HL-60 (cell line): ENCODE data around the gene RTN4R.

Source experiments
- DNase-seq, 2 experiments: peaks; one replicate each; pipeline ENCODE4 v3.0.0-alpha.2; 2010 to 2020; ENCODE audit warnings: low read depth in 1 of 2, low spot score in 1 of 2
- H3K27ac ChIP-seq: fragments of 250-450 bp; sonication (Bioruptor Pico); replicated peaks from 2 replicates; pipeline ENCODE4 v1.5.1; 2020; ENCODE audit warnings: mild to moderate bottlenecking, moderate library complexity
- H3K27me3 ChIP-seq: fragments of 250-450 bp; sonication (Bioruptor Pico); 2 replicates; pipeline ENCODE4 v1.5.1; 2021; ENCODE audit warnings: mild to moderate bottlenecking, moderate library complexity; ENCODE audit not compliant: insufficient read depth, poor library complexity, severe bottlenecking
- H3K4me3 ChIP-seq: replicated peaks from 2 replicates; pipeline ENCODE4 v1.5.1; 2011; ENCODE audit warnings: mild to moderate bottlenecking, control low read depth, low read length; ENCODE audit not compliant: insufficient read depth
- CTCF ChIP-seq: IDR thresholded peaks from one replicate; pipeline ENCODE4 v1.5.1; 2011; ENCODE audit warnings: low read length, control low read depth, inconsistent platforms; ENCODE audit not compliant: insufficient read depth
- GABPA ChIP-seq: IDR thresholded peaks from 2 replicates; pipeline ENCODE4 v1.6.1; 2012; ENCODE audit warnings: low read depth
- POLR2AphosphoS5 ChIP-seq: IDR thresholded peaks from 2 replicates; pipeline ENCODE4 v1.6.1; 2012; ENCODE audit warnings: low read depth
- REST ChIP-seq: IDR thresholded peaks from 2 replicates; pipeline ENCODE4 v1.6.1; 2012; ENCODE audit warnings: low read depth; ENCODE audit not compliant: insufficient replicate concordance
- SPI1 ChIP-seq: IDR thresholded peaks from 2 replicates; pipeline ENCODE4 v1.6.1; 2012; ENCODE audit warnings: low read depth, mild to moderate bottlenecking, borderline replicate concordance

Gene RTN4R

GRCh38 chr22:20256551-20257211 is 11.4 kb downstream of the RTN4R start:
- H3K4me3 ChIP-seq, result no peak overlapping the region
- H3K27ac ChIP-seq, result no peak overlapping the region
- no peaks in the 10 kb centered on the region for H3K27me3 ChIP-seq
- no peak for TF ChIP-seq REST
- no peak for DNase-seq

- TF ChIP-seq SPI1, result no peak
- no peak for TF ChIP-seq POLR2AphosphoS5
- no peak for TF ChIP-seq GABPA
- no peak for TF ChIP-seq REST
- no peak for TF ChIP-seq CTCF
- no peak overlapping the region for H3K4me3 ChIP-seq
- H3K27ac ChIP-seq, result no peak overlapping the region
- DNase-seq, result no peak
- H3K27me3 ChIP-seq, result no peaks in the 10 kb centered on the region
Observed at GRCh38 chr22:20256027-20256426, 12.1 kb downstream of the RTN4R start.

- no peak for DNase-seq
- TF ChIP-seq GABPA, result no peak
- no peak for TF ChIP-seq REST
- TF ChIP-seq SPI1, result no peak
- TF ChIP-seq POLR2AphosphoS5, result no peak
- TF ChIP-seq CTCF, result no peak
- H3K27ac ChIP-seq, result peak overlapping the region; percentile 68
- H3K4me3 ChIP-seq, result no peak overlapping the region
- no peaks in the 10 kb centered on the region for H3K27me3 ChIP-seq
Observed at GRCh38 chr22:20254975-20255946, 12.9 kb downstream of the RTN4R start.
